ENCODE data around the gene BMPR1B.

The BMPR1B gene

GRCh38 chr4:94947681-94948108 is 189.9 kb downstream of the BMPR1B start:
- in situ Hi-C loops (cut with MboI; ENCODE audit: low sequenced_read_pairs): no loop called here

- in situ Hi-C loops (cut with MboI; ENCODE audit: low sequenced_read_pairs): no loop called here
Observed at GRCh38 chr4:94954251-94954650, 196.5 kb downstream of the BMPR1B start.

GRCh38 chr4:94957030-94957429 is 199.3 kb downstream of the BMPR1B start:
- in situ Hi-C loops (cut with MboI; ENCODE audit: low sequenced_read_pairs): no loop called here

- in situ Hi-C loops (cut with MboI; ENCODE audit: low sequenced_read_pairs): no loop called here
Observed at GRCh38 chr4:94959307-94959706, 201.6 kb downstream of the BMPR1B start.

- in situ Hi-C loops (cut with MboI; ENCODE audit: low sequenced_read_pairs): no loop called here
Observed at GRCh38 chr4:94960708-94961107, 203.0 kb downstream of the BMPR1B start.

GRCh38 chr4:94961420-94961819 is 203.7 kb downstream of the BMPR1B start:
- in situ Hi-C loops (cut with MboI; ENCODE audit: low sequenced_read_pairs): no loop called here

- in situ Hi-C loops (cut with MboI; ENCODE audit: low sequenced_read_pairs): no loop called here
Observed at GRCh38 chr4:94962484-94962883, 204.7 kb downstream of the BMPR1B start.

GRCh38 chr4:94965852-94966251 is 208.1 kb downstream of the BMPR1B start:
- in situ Hi-C loops (cut with MboI; ENCODE audit: low sequenced_read_pairs): no loop called here

GRCh38 chr4:94968493-94968892 is 210.7 kb downstream of the BMPR1B start:
- in situ Hi-C loops (cut with MboI; ENCODE audit: low sequenced_read_pairs): no loop called here

GRCh38 chr4:94970650-94971049 is 212.9 kb downstream of the BMPR1B start:
- in situ Hi-C loops (cut with MboI; ENCODE audit: low sequenced_read_pairs): no loop called here

GRCh38 chr4:94974773-94975172 is 217.0 kb downstream of the BMPR1B start:
- in situ Hi-C loops (cut with MboI; ENCODE audit: low sequenced_read_pairs): no loop called here

GRCh38 chr4:94976371-94977011 is 218.7 kb downstream of the BMPR1B start:
- in situ Hi-C loops (cut with MboI; ENCODE audit: low sequenced_read_pairs): no loop called here

- in situ Hi-C loops (cut with MboI; ENCODE audit: low sequenced_read_pairs): no loop called here
Observed at GRCh38 chr4:94978904-94979303, 221.1 kb downstream of the BMPR1B start.

GRCh38 chr4:94979621-94980020 is 221.9 kb downstream of the BMPR1B start:
- in situ Hi-C loops (cut with MboI; ENCODE audit: low sequenced_read_pairs): no loop called here

GRCh38 chr4:94995684-94996394 is 238.1 kb downstream of the BMPR1B start:
- in situ Hi-C loops (cut with MboI; ENCODE audit: low sequenced_read_pairs): no loop called here

- in situ Hi-C loops (cut with MboI; ENCODE audit: low sequenced_read_pairs): no loop called here
Observed at GRCh38 chr4:95000076-95000648, 242.4 kb downstream of the BMPR1B start.

- in situ Hi-C loops (cut with MboI; ENCODE audit: low sequenced_read_pairs): no loop called here
Observed at GRCh38 chr4:95004912-95005311, 247.2 kb downstream of the BMPR1B start.

GRCh38 chr4:95007998-95008397 is 250.2 kb downstream of the BMPR1B start:
- in situ Hi-C loops (cut with MboI; ENCODE audit: low sequenced_read_pairs): no loop called here

GRCh38 chr4:95013236-95013635 is 255.5 kb downstream of the BMPR1B start:
- in situ Hi-C loops (cut with MboI; ENCODE audit: low sequenced_read_pairs): no loop called here

- in situ Hi-C loops (cut with MboI; ENCODE audit: low sequenced_read_pairs): no loop called here
Observed at GRCh38 chr4:95014068-95014467, 256.3 kb downstream of the BMPR1B start.

GRCh38 chr4:95017305-95018064 is 259.7 kb downstream of the BMPR1B start:
- in situ Hi-C loops (cut with MboI; ENCODE audit: low sequenced_read_pairs): no loop called here

Measured in hTERT RPE-1 (cell line).